Mesenchymal stem cell (in vitro differentiated cells and primary cell): ENCODE results near the gene JAG2.

Source experiments
- DNase-seq: peaks from one replicate; pipeline ENCODE4 v3.0.0-alpha.2; 2013
- H2AFZ ChIP-seq: one replicate; pipeline ENCODE4 v1.6.1; 2013; ENCODE audit warnings: low read depth, mild to moderate bottlenecking, control low read depth, inconsistent platforms, low read length, moderate library complexity
- H2AK5ac ChIP-seq: 2 replicates; pipeline ENCODE4 v1.6.1; 2013; ENCODE audit warnings: low read length, moderate library complexity, mild to moderate bottlenecking, inconsistent platforms; ENCODE audit not compliant: severe bottlenecking
- H2BK120ac ChIP-seq: one replicate; pipeline ENCODE4 v1.6.1; 2013; ENCODE audit warnings: low read depth, mild to moderate bottlenecking, inconsistent platforms, low read length, moderate library complexity
- H2BK12ac ChIP-seq, 2 experiments: one replicate each; pipeline ENCODE4 v1.6.1; 2013; ENCODE audit warnings: inconsistent platforms in 2 of 2, low read length in 2 of 2, mild to moderate bottlenecking in 2 of 2, moderate library complexity in 2 of 2, control low read depth in 1 of 2
- H2BK15ac ChIP-seq: one replicate; pipeline ENCODE4 v1.6.1; 2013; ENCODE audit warnings: mild to moderate bottlenecking, low read depth, inconsistent platforms; ENCODE audit not compliant: poor library complexity, severe bottlenecking
- H2BK5ac ChIP-seq: 2 replicates; pipeline ENCODE4 v1.6.1; 2013; ENCODE audit warnings: low read depth, mild to moderate bottlenecking, low read length, control low read depth, inconsistent platforms; ENCODE audit not compliant: poor library complexity, severe bottlenecking
- H3K14ac ChIP-seq, 2 experiments: one replicate each; pipeline ENCODE4 v1.6.1; 2013; ENCODE audit warnings: inconsistent platforms in 2 of 2, low read length in 2 of 2, control low read depth in 1 of 2, mild to moderate bottlenecking in 1 of 2, moderate library complexity in 1 of 2
- H3K18ac ChIP-seq, 2 experiments: one replicate each; pipeline ENCODE4 v1.6.1; 2013; ENCODE audit warnings: inconsistent platforms in 2 of 2, low read length in 2 of 2, control low read depth in 1 of 2, low read depth in 1 of 2, mild to moderate bottlenecking in 1 of 2
- H3K23ac ChIP-seq, 2 experiments: one replicate each; pipeline ENCODE4 v1.6.1; 2013; ENCODE audit warnings: inconsistent platforms in 2 of 2, low read length in 2 of 2, mild to moderate bottlenecking in 2 of 2, moderate library complexity in 2 of 2, control low read depth in 1 of 2
- H3K27ac ChIP-seq: 2 replicates; pipeline ENCODE4 v1.5.1; 2013; ENCODE audit warnings: mild to moderate bottlenecking, moderate library complexity, low read length, control low read depth, inconsistent platforms; ENCODE audit not compliant: poor library complexity, severe bottlenecking
- H3K27me3 ChIP-seq, 2 experiments: 2 replicates each; pipeline versions ENCODE4 v1.6.1 to v1.7.0; 2013; ENCODE audit warnings: low read length in 2 of 2, mild to moderate bottlenecking in 2 of 2, moderate library complexity in 2 of 2, control low read depth in 1 of 2, inconsistent platforms in 1 of 2; ENCODE audit not compliant: control insufficient read depth in 1 of 2, insufficient read depth in 1 of 2
- H3K36me3 ChIP-seq, 2 experiments: 2 replicates each; pipeline versions ENCODE4 v1.6.1 to v1.7.0; 2013; ENCODE audit warnings: low read length in 2 of 2, control low read depth in 1 of 2, inconsistent platforms in 1 of 2, low read depth in 1 of 2, mild to moderate bottlenecking in 1 of 2; ENCODE audit not compliant: insufficient read depth in 2 of 2, control insufficient read depth in 1 of 2
- H3K4ac ChIP-seq, 2 experiments: one replicate each; pipeline ENCODE4 v1.6.1; 2013; ENCODE audit warnings: inconsistent platforms in 2 of 2, low read length in 2 of 2, mild to moderate bottlenecking in 2 of 2, moderate library complexity in 2 of 2, control low read depth in 1 of 2, low read depth in 1 of 2
- H3K4me1 ChIP-seq: 2 replicates; pipeline ENCODE4 v1.6.1; 2013; ENCODE audit warnings: low read depth, low read length, control low read depth; ENCODE audit not compliant: control insufficient read depth, insufficient read depth
- H3K4me2 ChIP-seq: 2 replicates; pipeline ENCODE4 v1.6.1; 2013; ENCODE audit warnings: low read length, mild to moderate bottlenecking, inconsistent platforms; ENCODE audit not compliant: poor library complexity, severe bottlenecking
- H3K4me3 ChIP-seq, 2 experiments: 2 replicates each; pipeline versions ENCODE4 v1.5.1 to v1.7.0; 2013; ENCODE audit warnings: low read length in 2 of 2, mild to moderate bottlenecking in 2 of 2, control low read depth in 1 of 2, low read depth in 1 of 2; ENCODE audit not compliant: insufficient read depth in 1 of 2
- H3K79me1 ChIP-seq: replicated peaks from 2 replicates; pipeline ENCODE4 v1.6.1; 2013; ENCODE audit warnings: mild to moderate bottlenecking, control low read depth, low read length, inconsistent platforms; ENCODE audit not compliant: poor library complexity, severe bottlenecking
- H3K9ac ChIP-seq: 2 replicates; pipeline ENCODE4 v1.7.0; 2013; ENCODE audit warnings: mild to moderate bottlenecking, low read length, moderate library complexity
- H3K9me3 ChIP-seq: 2 replicates; pipeline ENCODE4 v1.7.0; 2013; ENCODE audit warnings: mild to moderate bottlenecking, low read length; ENCODE audit not compliant: control insufficient read depth
- H4K8ac ChIP-seq: one replicate; pipeline ENCODE4 v1.6.1; 2013; ENCODE audit warnings: inconsistent platforms, mild to moderate bottlenecking, low read length, moderate library complexity
- H4K91ac ChIP-seq: one replicate; pipeline ENCODE4 v1.6.1; 2013; ENCODE audit warnings: mild to moderate bottlenecking, low read length, inconsistent platforms
- WGBS: methylation state at CpG from one replicate; pipeline ENCODE4 v1.1.7; 2013; ENCODE audit warnings: mixed read lengths; 5-methylcytosine and 5-hydroxymethylcytosine counted together

The JAG2 gene

DNA sequence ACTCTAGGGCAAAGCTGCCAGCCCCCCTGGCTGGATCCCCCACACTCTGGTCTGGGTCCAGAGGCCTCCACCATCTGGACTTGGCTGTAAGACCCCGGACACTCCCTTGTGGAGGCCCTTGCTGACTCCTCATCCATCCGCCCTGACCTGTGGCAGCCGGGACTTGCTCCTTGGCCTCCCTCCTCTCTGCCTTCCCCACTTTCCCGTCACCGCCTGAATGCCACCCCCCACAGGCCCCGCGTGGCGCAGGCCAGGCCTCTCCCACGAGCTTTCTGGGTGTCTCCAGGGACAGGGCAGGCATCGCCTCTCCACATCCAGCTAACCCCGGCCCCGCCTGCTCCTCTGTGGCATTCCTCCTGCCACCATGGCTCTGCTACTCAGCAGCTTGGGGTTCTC lies 14.1 kb downstream of the JAG2 start:
- Histone ChIP-seq H3K14ac (no peak overlapping the region), H2BK12ac (no peak overlapping the region), H4K91ac (no peak overlapping the region), H2AFZ (peak overlapping the region; percentile 30), H3K9ac (no peak overlapping the region), H3K23ac (no peak overlapping the region), H3K4ac (no peak overlapping the region), H4K8ac (no peak overlapping the region), H3K4me3 (no peak overlapping the region), H3K27ac (no peak overlapping the region), H2BK120ac (no peak overlapping the region), H3K36me3 (no peaks in the 10 kb centered on the region), H3K4me1 (no peaks in the 10 kb centered on the region), H3K79me1 (no peaks in the 10 kb centered on the region), H3K9me3 (peaks cover 3% of the 10 kb centered on the region), H2BK5ac (no peak overlapping the region), H3K27me3 (peaks cover 10 to 48% of the 10 kb centered on the region in 2 experiments), H3K18ac (no peak overlapping the region), H2BK15ac (no peak overlapping the region), H3K4me2 (no peak overlapping the region), H2AK5ac (no peak overlapping the region)
- DNase-seq, result no peak
- 73% methylated on average over 12 of the region's 12 CpGs for WGBS

GRCh38 chr14:105153739-105154475 lies 14.7 kb downstream of the JAG2 start:
- Histone ChIP-seq H3K14ac (no peak overlapping the region), H2BK5ac (no peak overlapping the region), H4K8ac (no peak overlapping the region), H3K4me3 (peak overlapping the region in 1 of 2 experiments; percentile 20), H3K4me2 (no peak overlapping the region), H3K4ac (no peak overlapping the region), H3K36me3 (no peaks in the 10 kb centered on the region), H3K27ac (no peak overlapping the region), H3K23ac (no peak overlapping the region), H3K27me3 (peaks cover 10 to 48% of the 10 kb centered on the region in 2 experiments), H3K9me3 (peaks cover 3% of the 10 kb centered on the region), H2BK15ac (no peak overlapping the region), H2AK5ac (no peak overlapping the region), H2AFZ (peak overlapping the region; percentile 30), H3K9ac (no peak overlapping the region), H3K18ac (no peak overlapping the region), H3K4me1 (no peaks in the 10 kb centered on the region), H2BK120ac (no peak overlapping the region), H4K91ac (no peak overlapping the region), H2BK12ac (no peak overlapping the region), H3K79me1 (no peaks in the 10 kb centered on the region)
- WGBS, result 90% methylated on average over 26 of the region's 26 CpGs
- no peak for DNase-seq

DNA sequence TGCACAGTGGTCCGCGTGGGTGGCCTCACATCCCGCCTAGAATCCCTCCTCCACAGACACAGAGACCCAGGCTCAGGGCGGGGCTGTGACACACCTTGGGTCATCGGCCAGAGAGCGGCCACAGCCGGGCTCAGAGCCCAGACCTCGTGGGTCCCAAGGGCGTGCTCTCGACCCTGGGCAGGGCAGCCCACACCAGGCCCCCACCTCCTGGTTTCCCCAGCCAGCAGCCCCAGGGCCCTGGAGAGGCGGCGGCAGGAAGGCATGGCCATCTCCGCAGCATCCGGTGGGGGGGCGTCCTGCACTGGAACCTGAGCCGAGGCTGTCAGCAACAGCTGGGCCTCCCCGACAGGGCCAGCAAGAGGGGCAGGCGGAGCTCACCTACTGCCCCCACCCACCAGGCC lies 15.2 kb downstream of the JAG2 start:
- no peak for DNase-seq
- Histone ChIP-seq H3K27ac (no peak overlapping the region), H3K27me3 (peaks cover 10 to 47% of the 10 kb centered on the region in 2 experiments), H3K9ac (no peak overlapping the region), H3K36me3 (no peaks in the 10 kb centered on the region), H3K18ac (no peak overlapping the region), H3K23ac (no peak overlapping the region), H3K4me1 (no peaks in the 10 kb centered on the region), H2BK15ac (no peak overlapping the region), H3K4me3 (no peak overlapping the region), H3K4ac (no peak overlapping the region), H3K14ac (no peak overlapping the region), H2AFZ (no peak overlapping the region), H4K8ac (no peak overlapping the region), H2BK5ac (no peak overlapping the region), H2BK120ac (no peak overlapping the region), H2AK5ac (no peak overlapping the region), H4K91ac (no peak overlapping the region), H3K4me2 (no peak overlapping the region), H3K9me3 (peaks cover 3% of the 10 kb centered on the region), H2BK12ac (no peak overlapping the region), H3K79me1 (no peaks in the 10 kb centered on the region)
- WGBS, result 88% methylated on average over 18 of the region's 18 CpGs

DNA sequence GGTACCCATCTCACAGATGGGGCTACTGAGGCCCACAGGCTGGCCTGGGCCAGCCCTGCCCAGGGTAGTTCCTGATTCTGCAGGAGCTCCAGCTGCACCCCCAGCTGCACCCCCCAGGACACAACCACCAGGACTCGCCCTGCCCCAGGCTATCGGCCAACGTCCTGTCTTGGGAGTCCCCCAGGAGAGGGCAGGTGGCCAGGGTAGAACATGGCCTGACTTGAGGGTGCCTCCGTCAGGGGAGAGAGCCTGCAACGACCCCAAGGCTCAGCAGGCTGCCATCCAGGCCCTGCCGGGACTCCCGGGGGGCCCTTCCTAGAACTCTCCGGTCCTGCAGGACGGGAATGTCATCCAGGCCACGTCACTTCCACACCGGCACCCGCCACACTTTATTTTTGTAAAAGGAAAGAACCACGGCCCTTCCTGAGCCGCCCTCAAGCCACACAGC lies 15.8 kb downstream of the JAG2 start:
- Histone ChIP-seq H2BK15ac (no peak overlapping the region), H4K8ac (no peak overlapping the region), H2BK5ac (no peak overlapping the region), H3K4me1 (no peaks in the 10 kb centered on the region), H3K79me1 (no peaks in the 10 kb centered on the region), H3K4me3 (no peak overlapping the region), H2AFZ (no peak overlapping the region), H3K27ac (no peak overlapping the region), H3K23ac (no peak overlapping the region), H2AK5ac (no peak overlapping the region), H4K91ac (no peak overlapping the region), H2BK12ac (no peak overlapping the region), H2BK120ac (no peak overlapping the region), H3K14ac (no peak overlapping the region), H3K27me3 (peaks cover 10 to 42% of the 10 kb centered on the region in 2 experiments), H3K18ac (no peak overlapping the region), H3K36me3 (no peaks in the 10 kb centered on the region), H3K4me2 (no peak overlapping the region), H3K9ac (no peak overlapping the region), H3K4ac (no peak overlapping the region), H3K9me3 (peaks cover 3% of the 10 kb centered on the region)
- DNase-seq, result no peak
- WGBS, result 92% methylated on average over 14 of the region's 14 CpGs
